Right renal cortex interstitium (tissue), 3 donors: ENCODE results near the gene MSN. TPM values are rescaled to one million over a fixed set of nuclear protein-coding genes. Genes with fewer than 3 reads are reported as not detected.

Experiments
- DNase-seq, 3 donors: peaks; one replicate each; pipeline ENCODE4 v3.0.0-alpha.2; 2013; ENCODE audit warnings: low read depth in 3 of 3, low spot score in 2 of 3
- polyA plus RNA-seq, 3 donors: library from polyadenylated mRNA; unstranded; fragments of 120-200 nt; gene quantifications; one replicate each; pipeline ENCODE4 v1.2.1, GENCODE V29; 2013; ENCODE audit not compliant: insufficient read length in 3 of 3

MSN gene
- polyA plus RNA-seq, 3 donors = 245 to 263 (median 247) TPM

- no peak for DNase-seq
Measured at GRCh38 chrX:65671966-65672365, 4.5 kb downstream of the MSN start.

GRCh38 chrX:65673857-65674203 lies 6.4 kb downstream of the MSN start:
- DNase-seq = no peak

GRCh38 chrX:65674204-65674893 lies 6.9 kb downstream of the MSN start:
- DNase-seq = no peak

- no peak for DNase-seq
Measured at GRCh38 chrX:65677954-65678469, 10.6 kb downstream of the MSN start.

- DNase-seq = no peak
Measured at GRCh38 chrX:65679071-65679540, 11.7 kb downstream of the MSN start.

- no peak for DNase-seq
Measured at GRCh38 chrX:65681810-65682209, 14.4 kb downstream of the MSN start.

GRCh38 chrX:65685112-65685511 lies 17.7 kb downstream of the MSN start:
- no peak for DNase-seq

- no peak for DNase-seq
Measured at GRCh38 chrX:65686236-65686635, 18.8 kb downstream of the MSN start.

GRCh38 chrX:65687367-65687766 lies 19.9 kb downstream of the MSN start:
- no peak for DNase-seq

GRCh38 chrX:65688403-65688871 lies 21.0 kb downstream of the MSN start:
- no peak for DNase-seq

GRCh38 chrX:65689377-65689776 lies 21.9 kb downstream of the MSN start:
- DNase-seq = no peak

GRCh38 chrX:65690057-65690855 lies 22.8 kb downstream of the MSN start:
- no peak for DNase-seq

GRCh38 chrX:65695849-65696449 lies 28.5 kb downstream of the MSN start:
- no peak for DNase-seq

GRCh38 chrX:65696613-65697012 lies 29.2 kb downstream of the MSN start:
- DNase-seq = no peak

- DNase-seq = no peak
Measured at GRCh38 chrX:65697211-65697641, 29.8 kb downstream of the MSN start.

- no peak for DNase-seq
Measured at GRCh38 chrX:65697915-65698796, 30.7 kb downstream of the MSN start.

- DNase-seq = no peak
Measured at GRCh38 chrX:65702956-65703355, 35.5 kb downstream of the MSN start.

- DNase-seq = no peak
Measured at GRCh38 chrX:65705439-65705838, 38.0 kb downstream of the MSN start.

GRCh38 chrX:65706041-65706828 lies 38.8 kb downstream of the MSN start:
- DNase-seq = no peak

- DNase-seq = no peak
Measured at GRCh38 chrX:65707151-65707550, 39.7 kb downstream of the MSN start.
